ENCODE results near the gene LARP1.
"Not testable (repeated sequence)": the region's sequence is repeated elsewhere in the genome, so short reads cannot be mapped to it uniquely, and the experiment has no call there.

Gene LARP1

DNA sequence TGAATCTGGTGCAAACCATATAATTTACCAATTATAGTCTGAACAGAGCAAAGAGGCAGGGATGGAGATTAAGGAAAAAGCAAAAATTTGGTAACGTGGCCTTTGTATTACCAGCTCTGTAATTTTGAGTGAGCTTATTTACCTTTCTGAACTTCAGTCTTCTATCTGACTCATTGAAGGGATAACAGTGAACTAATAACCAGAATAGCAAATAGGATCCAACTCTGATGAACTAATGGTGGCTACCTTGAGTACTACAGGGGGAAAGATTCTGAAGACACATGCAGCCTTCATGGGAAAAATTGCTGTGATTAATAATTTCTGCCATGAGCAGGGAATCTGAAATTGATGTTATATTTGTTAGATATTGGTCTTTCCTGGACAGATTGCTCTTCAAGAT lies 23.0 kb upstream of the LARP1 start:
- in situ Hi-C loops (cut with MboI; ENCODE audit: low pct_unique_long_range_greater_than_20kb, low sequenced_read_pairs), result no loop called here
- no peak for DNase-seq

DNA sequence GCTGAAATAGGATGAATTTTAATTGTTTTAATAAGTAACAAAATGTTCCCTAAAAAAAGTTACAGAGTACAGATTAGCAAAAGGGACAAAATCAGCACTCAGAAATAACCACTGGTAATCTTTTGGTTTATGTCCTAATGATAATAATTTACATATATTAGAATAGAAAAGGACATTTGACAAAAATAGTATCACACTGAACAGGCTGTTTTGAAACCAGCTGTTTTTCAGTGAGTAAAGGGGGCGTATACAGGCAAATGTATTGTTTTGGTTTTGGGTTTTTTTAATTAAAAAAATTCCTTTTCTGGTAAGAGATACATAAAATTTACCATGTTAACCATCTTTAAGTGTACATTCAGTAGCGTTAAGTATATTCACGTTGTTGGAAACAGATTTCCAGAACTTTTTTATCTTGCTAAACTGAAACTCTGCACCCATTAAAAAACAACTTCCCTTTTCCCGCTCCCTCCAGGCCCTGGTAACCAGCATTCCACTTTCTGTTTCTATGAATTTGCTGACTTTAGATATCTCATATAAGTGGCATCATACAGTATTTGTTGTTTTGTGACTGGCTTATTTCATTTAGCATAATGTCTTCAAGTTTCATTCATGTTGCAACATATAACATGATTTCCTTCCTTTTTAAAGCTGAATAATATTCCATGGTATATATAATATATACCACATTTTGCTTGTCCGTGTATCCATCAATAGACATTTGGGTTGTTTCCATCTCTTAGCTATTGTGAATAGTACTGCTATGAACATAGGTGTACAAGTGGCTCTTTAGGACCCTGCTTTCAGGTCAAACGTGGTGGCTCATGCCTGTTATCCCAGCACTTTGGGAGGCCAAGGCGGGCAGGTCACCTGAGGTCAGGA lies 20.6 kb upstream of the LARP1 start:
- no peak for DNase-seq
- in situ Hi-C loops (cut with MboI; ENCODE audit: low pct_unique_long_range_greater_than_20kb, low sequenced_read_pairs), result no loop called here

DNA sequence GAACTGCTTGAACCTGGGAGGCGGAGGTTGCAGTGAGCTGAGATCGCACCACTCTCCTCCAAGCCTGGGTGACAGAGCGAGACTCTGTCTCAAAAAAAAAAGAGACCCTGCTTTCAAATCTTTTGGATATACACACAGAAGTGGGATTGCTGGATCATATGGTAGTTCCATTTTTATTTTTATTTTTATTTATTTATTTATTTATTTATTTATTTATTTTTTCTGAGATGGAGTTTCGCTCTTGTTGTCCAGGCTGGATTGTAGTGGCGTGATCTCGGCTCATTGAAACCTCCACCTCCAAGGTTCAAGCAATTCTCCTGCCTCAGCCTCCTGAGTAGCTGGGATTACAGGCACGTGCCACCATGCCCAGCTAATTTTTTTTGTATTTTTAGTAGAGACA lies 19.8 kb upstream of the LARP1 start:
- DNase-seq; in situ Hi-C loops (cut with MboI; ENCODE audit: low pct_unique_long_range_greater_than_20kb, low sequenced_read_pairs): not testable (repeated sequence)

DNA sequence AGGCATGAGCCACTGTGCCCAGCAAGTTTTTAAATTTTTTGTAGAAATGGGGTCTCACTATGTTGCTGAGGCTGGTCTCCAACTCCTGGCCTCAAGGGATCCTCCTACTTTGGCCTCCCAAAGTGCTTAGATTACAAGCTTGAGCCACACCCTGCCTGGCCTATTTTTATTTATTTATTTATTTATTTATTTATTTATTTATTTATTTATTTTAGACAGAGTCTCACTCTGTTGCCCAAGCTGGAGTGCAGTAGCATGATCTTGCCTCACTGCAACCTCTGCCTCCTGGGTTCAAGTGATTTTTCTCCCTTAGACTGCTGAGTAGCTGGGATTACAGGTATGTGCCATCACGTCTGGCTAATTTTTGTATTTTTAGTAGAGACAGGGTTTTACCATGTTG lies 18.8 kb upstream of the LARP1 start:
- DNase-seq; in situ Hi-C loops (cut with MboI; ENCODE audit: low pct_unique_long_range_greater_than_20kb, low sequenced_read_pairs): not testable (repeated sequence)

DNA sequence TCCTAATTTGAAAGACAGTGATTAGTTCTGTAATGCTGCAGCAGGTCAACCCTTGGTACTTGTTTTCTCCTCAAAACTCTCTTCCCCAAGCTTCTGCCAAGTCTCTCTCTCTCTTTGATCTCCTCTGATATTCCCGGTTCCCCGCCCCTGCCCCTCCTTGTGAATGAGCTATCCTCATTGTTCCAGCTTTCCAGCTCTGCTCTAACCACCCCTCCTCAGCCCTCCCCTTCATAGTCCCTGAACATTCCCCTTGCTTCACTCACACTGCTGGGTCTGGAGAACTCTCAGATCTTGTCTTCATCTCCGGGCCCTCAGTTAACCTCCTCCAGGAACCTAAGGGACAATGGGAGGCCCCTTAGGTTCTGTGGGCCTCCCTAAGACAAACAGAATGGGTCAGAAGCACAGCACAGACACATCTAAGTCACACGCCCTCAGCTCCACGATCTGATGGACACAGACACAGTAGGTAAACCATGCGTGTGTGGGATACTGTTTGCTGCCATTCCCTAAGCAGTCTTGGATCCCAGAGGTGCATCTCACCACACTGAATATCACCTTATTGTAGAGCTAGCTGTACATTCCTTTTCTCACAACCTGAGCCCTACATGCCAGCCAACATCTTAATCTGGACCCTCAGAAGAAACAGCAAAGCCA lies 17.4 kb upstream of the LARP1 start:
- no peak for DNase-seq
- in situ Hi-C loops (cut with MboI; ENCODE audit: low pct_unique_long_range_greater_than_20kb, low sequenced_read_pairs), result no loop called here

DNA sequence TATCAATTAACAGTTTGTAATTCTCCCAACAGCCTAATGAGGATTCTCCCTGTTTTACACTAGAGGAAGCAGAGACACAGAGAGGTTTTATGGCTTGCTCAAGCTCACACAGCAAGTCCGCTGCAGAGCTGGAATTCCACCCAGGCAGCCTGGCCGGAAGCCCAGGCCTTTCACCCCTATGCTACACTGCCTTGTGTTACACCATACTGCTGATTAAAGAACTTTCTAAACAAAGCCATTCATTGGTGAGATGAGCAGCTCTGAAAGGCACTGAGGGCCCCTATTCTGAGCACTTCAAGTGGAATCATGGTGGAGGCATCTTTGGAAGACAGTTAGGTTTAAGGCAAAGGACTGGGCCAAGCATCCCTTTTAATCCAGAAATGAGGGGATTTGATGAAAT lies 14.7 kb upstream of the LARP1 start:
- in situ Hi-C loops (cut with MboI; ENCODE audit: low pct_unique_long_range_greater_than_20kb, low sequenced_read_pairs), result no loop called here

DNA sequence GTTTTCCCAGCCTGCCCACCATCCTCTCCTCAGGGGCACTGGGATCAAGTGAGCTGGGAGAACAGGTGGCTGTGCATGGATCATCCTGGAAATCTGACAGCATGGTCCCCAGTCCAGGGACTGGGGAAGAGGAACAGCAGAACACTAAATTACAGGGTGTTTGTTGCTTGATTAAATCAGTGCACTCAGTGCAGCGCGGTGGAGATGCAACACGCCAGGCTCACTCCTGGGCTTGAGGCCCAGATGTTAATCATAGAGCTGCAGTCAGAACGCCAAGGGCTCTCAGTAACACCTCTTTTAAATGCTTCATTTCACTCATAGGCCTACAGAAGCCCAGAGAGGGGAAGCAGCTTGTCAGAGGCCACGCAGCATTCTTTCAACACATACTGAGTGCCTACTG lies 14.2 kb upstream of the LARP1 start:
- in situ Hi-C loops (cut with MboI; ENCODE audit: low pct_unique_long_range_greater_than_20kb, low sequenced_read_pairs), result no loop called here
- no peak for DNase-seq

More for the DNA sequence above, 14.7 kb upstream of the LARP1 start:
- DNase-seq, result no peak

DNA sequence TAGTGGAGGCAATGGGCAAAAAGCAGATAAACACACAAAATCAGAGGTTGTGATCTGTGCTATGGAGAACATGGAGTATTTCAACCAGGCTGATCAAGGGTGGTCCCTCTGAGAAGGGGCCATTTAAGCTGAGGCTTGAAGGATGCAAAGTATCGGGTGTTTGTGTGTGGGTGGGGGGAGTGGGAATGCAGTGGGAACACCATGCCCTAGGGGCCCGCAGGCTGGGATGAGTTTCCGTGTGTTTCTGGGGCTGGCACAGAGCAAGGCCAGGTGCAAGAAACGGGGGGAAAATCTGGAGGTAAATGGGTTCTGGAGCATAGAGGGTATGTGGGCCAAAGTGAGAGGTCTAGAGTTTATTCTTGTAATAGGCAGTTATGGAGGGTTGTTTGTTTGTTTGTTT lies 13.8 kb upstream of the LARP1 start:
- in situ Hi-C loops (cut with MboI; ENCODE audit: low pct_unique_long_range_greater_than_20kb, low sequenced_read_pairs), result no loop called here
- no peak for DNase-seq

DNA sequence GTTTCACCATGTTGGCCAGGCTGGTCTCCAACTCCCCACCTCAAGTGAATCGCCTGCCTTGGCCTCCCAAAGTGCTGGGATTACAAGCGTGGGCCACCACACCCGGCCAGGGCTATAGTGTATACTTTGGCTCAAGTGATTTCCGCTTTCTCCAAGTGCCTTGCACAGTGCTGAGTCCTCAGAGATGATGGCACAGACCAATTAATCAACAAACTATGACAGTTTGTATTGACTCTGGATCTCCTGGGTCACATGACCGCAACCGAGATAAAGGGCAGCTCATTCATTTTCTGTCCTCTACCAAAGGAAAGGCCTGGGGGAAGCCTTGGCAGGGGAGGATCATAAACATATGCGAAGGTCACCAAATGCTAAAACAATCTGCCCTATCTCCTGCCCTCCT lies 11.4 kb upstream of the LARP1 start:
- DNase-seq, result no peak
- in situ Hi-C loops (cut with MboI; ENCODE audit: low pct_unique_long_range_greater_than_20kb, low sequenced_read_pairs), result no loop called here

DNA sequence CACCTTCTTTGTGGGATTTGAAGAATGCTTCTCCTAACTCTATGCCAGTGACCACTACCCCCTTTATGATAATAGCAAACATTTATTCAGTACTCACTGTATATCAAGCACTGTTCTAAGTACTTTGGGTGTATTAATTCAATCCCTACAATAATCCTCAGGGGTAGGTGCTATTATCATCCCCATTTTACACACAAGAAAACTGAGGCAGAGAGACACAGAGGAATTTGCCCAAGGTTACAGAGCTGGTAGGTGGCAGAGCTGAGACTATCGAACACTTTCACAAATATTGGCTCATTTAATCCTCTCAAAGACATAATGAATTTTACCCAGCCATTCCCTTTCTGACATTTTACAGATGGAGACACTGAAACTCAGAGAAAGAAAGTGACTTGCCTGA lies 9.8 kb upstream of the LARP1 start:
- no peak for DNase-seq
- in situ Hi-C loops (cut with MboI; ENCODE audit: low pct_unique_long_range_greater_than_20kb, low sequenced_read_pairs), result no loop called here

DNA sequence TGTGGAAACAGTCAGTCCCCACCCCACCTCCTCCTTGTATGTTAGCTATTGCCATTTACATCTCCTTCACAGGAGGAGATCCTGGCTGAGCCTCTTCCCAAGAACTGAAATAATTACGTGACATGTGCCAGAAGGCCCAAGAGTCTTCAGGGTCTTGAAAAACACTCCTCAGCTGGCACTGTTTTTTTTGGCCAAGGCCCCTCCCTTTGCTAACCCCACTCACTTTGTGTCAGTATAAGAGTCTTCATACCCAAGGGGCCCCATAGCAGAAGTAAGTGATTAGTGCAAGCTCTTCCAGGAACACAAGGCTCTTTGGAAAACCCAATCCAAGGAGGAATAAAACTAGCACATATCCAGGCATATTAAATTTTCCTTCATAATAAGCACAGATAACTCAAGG lies 5.7 kb upstream of the LARP1 start:
- no peak for DNase-seq
- in situ Hi-C loops (cut with MboI; ENCODE audit: low pct_unique_long_range_greater_than_20kb, low sequenced_read_pairs), result no loop called here

DNA sequence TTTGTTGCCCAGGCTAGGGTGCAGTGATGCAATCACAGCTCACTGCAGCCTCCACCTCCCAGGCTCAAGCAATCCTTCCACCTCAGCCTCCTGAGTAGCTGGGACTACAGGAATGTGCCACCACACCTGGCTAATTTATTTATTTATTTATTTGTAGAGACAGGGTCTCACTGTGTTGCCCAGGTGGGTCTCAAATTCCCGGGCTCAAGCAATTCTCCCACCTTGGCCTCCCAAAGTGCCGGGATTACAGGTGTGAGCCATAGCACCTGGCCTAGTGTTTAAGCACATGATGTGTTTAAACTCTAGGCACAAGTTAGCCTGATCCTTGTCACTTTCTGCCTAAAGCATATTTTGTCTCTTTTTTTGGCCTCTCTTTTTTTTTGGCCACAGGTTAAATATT lies 4.5 kb upstream of the LARP1 start:
- DNase-seq; in situ Hi-C loops (cut with MboI; ENCODE audit: low pct_unique_long_range_greater_than_20kb, low sequenced_read_pairs): not testable (repeated sequence)

DNA sequence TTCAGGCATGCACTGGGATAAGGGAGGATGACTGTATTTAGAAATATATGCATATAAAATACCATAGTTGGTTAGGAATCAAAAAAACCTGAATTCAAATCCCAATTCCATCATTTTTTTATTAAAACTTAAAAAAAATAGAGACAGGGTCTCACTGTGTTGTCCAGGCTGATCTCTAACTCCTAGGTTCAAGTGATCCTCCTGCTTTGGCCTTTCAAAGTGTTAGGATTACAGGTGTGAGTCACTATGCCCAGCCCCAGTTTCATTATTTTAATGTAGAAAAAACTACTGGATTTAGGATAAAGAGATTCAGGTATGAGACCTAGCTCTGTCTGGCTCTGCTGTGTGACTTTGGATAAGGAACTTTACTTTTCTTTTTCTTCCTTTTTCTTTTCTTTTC lies 3.3 kb upstream of the LARP1 start:
- DNase-seq, result no peak
- in situ Hi-C loops (cut with MboI; ENCODE audit: low pct_unique_long_range_greater_than_20kb, low sequenced_read_pairs), result no loop called here

DNA sequence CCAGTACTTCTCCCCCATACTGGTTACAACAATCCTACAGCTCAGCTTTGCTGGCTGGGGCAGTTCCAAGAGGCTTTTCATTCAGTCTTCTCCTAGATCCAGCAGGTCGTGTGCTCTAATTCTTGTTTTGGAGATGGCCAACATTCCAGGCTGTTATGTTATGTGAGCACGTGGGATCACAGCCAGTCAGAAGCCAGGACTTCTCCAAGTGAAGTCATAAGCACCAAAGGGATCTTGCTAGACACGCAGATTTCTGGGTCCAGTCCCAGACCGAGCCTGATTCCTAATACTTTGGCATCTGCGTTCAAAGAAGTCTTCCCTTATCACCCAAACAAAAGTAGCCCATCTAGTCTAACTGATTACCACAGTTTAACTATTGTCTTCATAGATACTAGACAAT lies 1.4 kb upstream of the LARP1 start:
- in situ Hi-C loops (cut with MboI; ENCODE audit: low pct_unique_long_range_greater_than_20kb, low sequenced_read_pairs), result no loop called here
- DNase-seq, result no peak

DNA sequence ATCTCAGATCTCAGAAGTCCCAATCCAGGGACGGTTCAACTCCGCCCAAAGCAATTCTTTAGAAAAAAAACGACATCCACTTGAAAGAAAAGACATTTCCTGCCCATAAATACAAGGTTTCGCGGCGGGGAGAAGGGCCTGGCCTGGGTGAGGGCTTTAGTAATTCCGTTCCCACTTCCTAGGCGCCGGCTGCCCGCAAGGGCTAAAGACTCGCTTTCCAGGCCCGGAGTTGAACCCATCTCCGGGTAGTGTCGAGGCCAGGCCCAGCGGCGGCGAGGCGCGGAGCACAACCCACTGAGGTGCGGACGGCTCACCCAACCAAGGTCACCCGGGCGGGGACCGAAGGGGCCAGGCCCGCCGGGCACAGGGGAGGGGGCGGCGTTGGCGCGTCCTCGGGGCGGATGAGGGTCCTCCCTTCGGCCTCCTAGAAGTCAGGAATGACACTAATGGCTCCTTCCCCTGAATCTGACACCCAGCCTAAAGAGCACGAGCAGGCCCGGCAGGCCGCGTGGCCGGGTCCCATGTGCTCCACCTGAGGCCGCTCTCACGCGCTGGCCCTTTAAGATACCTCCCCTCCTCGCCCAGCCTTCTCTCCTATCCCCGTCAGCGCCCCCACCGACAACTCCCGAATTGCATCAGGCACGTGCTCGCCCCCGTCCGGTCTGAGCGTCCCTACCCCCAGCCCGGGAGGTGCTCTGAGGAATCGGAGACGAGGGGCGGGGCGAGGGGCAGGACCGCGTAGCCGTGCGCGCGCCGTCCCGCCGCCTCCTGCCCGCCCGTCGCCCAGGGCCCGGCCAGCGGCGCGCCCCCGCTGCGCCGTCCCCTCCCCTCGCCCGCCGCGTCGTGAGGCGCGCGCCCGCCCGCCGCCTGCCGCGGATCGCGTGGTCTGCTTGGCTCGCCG lies 467 bp upstream of the LARP1 start:
- in situ Hi-C loops (cut with MboI; ENCODE audit: low pct_unique_long_range_greater_than_20kb, low sequenced_read_pairs), result no loop called here
- DNase-seq, result peak; percentile 100

DNA sequence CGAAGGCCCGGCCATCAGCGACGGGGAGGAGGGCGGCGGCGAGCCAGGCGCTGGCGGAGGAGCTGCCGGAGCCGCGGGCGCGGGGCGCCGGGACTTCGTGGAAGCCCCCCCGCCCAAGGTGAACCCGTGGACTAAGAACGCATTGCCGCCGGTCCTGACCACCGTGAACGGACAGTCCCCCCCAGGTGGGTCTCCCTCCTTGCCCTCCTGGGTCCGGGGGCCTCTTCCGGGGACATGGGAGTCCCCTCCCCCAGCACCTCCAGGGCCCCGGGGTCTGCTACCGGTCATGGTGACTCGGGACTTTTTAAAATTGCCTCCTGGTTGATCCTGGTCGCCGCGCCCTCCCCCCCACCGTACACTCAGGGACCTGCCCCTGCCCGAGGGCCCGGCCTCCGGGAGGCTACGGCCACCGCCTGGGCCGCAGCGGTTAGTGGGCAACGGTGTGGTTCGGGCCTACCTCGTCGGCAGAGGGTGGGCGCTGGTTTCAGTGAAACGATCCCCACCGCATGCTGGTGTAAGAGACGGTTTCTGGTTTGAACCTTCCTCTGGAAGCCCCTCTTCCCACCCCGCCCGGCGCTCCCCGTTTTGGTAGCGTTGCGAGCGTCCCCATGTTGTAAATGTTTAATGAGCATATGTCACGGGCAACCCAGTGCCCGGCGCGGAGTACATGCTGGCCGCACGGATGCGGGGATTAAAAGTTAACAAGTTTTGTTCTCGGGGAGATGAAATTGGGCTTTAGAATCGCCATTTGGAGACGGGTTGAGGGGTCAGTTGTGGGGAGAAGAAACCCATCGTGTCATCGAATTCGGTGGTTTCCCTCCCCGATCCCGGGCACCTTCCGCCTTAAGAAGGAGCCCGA lies 1.1 kb downstream of the LARP1 start:
- in situ Hi-C loops (cut with MboI; ENCODE audit: low pct_unique_long_range_greater_than_20kb, low sequenced_read_pairs), result no loop called here
- no peak for DNase-seq

DNA sequence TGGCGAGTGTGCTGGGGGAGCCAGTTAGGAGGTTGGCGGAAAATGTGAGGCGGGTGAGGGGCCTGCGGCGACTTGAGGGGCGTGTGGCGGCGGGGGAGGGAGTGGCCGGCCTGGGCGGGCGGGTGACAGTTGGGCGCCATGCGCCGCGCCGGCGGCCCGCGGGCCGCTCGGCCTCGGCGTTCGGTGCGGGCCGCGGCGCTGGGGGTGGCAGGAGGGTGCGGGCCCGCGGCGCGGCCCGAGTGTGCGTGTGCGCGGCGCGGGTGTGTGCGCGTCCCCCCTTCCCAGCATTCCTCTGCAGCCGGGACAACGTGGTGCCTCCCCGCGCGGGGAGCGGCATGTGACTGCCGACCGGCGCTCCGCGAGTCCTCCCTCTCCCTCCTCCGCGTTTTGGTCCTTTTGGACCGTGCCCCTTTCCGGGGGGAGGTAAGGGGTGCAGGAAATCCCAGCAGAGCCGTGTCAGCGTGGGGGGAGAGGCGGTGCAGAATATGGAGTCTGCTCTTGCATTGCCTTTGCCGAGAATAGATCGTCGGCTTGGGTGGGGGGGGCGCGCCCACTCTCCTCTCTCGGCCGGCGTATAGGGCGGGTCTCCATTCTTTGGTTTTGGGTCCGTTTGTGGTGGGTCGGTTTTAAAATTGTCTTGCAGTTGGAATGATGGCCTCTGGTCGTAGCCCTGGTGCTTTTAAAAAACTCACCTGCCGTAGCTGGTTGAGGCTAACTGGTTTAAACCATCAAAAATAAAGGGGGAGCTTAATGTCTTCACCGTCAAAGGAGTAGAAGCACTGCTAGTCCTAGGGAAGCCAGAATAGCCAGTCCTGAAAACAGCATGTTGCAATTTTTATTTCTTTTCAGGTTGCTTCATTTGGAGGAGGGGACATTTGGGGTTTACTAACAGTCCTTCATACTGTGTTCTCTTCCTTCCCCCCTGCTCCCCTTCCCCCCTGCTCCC lies 2.0 kb downstream of the LARP1 start:
- in situ Hi-C loops (cut with MboI; ENCODE audit: low pct_unique_long_range_greater_than_20kb, low sequenced_read_pairs), result no loop called here
- DNase-seq, result peak; percentile 50

DNA sequence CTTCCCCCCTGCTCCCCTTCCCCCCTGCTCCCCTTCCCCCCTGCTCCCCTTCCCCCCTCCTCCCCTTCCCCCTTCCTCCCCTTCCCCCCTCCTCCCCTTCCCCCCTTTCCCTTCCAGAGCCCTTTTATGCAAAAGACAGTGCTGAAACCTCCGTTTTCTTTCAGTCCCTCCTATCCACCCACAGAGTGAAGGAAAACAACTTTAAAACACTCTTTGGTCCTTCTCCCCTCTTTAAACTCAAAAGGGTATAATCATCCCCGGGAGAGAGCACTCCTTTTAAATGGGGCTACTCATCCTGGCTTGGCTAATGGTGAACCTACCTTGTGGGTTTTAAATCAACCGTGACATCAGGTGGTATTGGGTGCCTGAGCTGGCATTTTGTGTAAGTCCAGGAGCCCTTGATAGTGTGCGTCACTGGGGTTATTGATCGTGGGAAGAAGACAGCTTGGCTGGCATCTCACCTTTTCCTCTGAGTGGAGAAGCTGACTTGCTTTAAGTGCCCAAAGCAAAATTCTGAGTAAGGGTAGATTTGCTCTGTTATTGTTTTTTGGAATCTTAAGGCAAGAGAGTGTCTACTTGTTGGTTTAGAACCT lies 2.7 kb downstream of the LARP1 start:
- in situ Hi-C loops (cut with MboI; ENCODE audit: low pct_unique_long_range_greater_than_20kb, low sequenced_read_pairs), result no loop called here
- no peak for DNase-seq
